Measurements from ENCODE around the gene LHFPL2. TPM values are rescaled to one million over a fixed set of nuclear protein-coding genes. Genes with fewer than 3 reads are reported as not detected.
A peak's percentile ranks its signal among the peaks of the same experiment; 100 is the strongest.

Gene LHFPL2
- total RNA-seq, 2 donors from 2014 or later = 13.7 to 40.4 TPM

GRCh38 chr5:78629624-78630023 is 18.9 kb downstream of the LHFPL2 start:
- intact Hi-C loops (cut with DNase I) = loop anchor here (5.0 kb wide), 1 partner anchor 37 kb away; no protein-coding TSS in a partner anchor
- Histone ChIP-seq H3K27me3 (replicated peaks; ENCODE audit: insufficient read depth) (no peaks in the 10 kb centered on the region), H3K27ac (no peak overlapping the region), H3K36me3 (no peaks in the 10 kb centered on the region), H3K4me3 (no peak overlapping the region), H3K4me1 (replicated peaks) (no peaks in the 10 kb centered on the region), H3K9me3 (no peaks in the 10 kb centered on the region)
- no peak for DNase-seq (ENCODE audit: low spot score)
- no peak for TF ChIP-seq POLR2AphosphoS5 (IDR thresholded peaks at IDR 0.05)
- TF ChIP-seq, protein P1, sequence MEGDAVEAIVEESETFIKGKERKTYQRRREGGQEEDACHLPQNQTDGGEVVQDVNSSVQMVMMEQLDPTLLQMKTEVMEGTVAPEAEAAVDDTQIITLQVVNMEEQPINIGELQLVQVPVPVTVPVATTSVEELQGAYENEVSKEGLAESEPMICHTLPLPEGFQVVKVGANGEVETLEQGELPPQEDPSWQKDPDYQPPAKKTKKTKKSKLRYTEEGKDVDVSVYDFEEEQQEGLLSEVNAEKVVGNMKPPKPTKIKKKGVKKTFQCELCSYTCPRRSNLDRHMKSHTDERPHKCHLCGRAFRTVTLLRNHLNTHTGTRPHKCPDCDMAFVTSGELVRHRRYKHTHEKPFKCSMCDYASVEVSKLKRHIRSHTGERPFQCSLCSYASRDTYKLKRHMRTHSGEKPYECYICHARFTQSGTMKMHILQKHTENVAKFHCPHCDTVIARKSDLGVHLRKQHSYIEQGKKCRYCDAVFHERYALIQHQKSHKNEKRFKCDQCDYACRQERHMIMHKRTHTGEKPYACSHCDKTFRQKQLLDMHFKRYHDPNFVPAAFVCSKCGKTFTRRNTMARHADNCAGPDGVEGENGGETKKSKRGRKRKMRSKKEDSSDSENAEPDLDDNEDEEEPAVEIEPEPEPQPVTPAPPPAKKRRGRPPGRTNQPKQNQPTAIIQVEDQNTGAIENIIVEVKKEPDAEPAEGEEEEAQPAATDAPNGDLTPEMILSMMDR (IDR thresholded peaks at IDR 0.05) = no peak
- no peak for TF ChIP-seq POLR2A (IDR thresholded peaks at IDR 0.05)
- 57% methylated on average over 3 of the region's 3 CpGs for WGBS

- intact Hi-C loops (cut with DNase I) = loop anchor here (5.0 kb wide), 1 partner anchor 36 kb away; no protein-coding TSS in a partner anchor
- no peaks in the 10 kb centered on the region for H3K4me1 ChIP-seq (replicated peaks)
- 61% methylated on average over 5 of the region's 5 CpGs for WGBS
- H3K9me3 ChIP-seq = no peaks in the 10 kb centered on the region
- H3K36me3 ChIP-seq = no peaks in the 10 kb centered on the region
- peak overlapping the region; percentile 2 to 26 for H3K27ac ChIP-seq
- TF ChIP-seq, protein P1 (IDR thresholded peaks at IDR 0.05) = no peak
- TF ChIP-seq POLR2AphosphoS5 (IDR thresholded peaks at IDR 0.05) = no peak
- TF ChIP-seq POLR2A (IDR thresholded peaks at IDR 0.05) = no peak
- DNase-seq (ENCODE audit: low spot score) = no peak
- H3K4me3 ChIP-seq = no peak overlapping the region
- H3K27me3 ChIP-seq (replicated peaks; ENCODE audit: insufficient read depth) = no peaks in the 10 kb centered on the region
Measured at GRCh38 chr5:78628270-78628992, 20.1 kb downstream of the LHFPL2 start.

GRCh38 chr5:78627766-78628165 is 20.8 kb downstream of the LHFPL2 start:
- TF ChIP-seq, protein P1 (IDR thresholded peaks at IDR 0.05) = no peak
- TF ChIP-seq POLR2AphosphoS5 (IDR thresholded peaks at IDR 0.05) = no peak
- no peak for TF ChIP-seq POLR2A (IDR thresholded peaks at IDR 0.05)
- Histone ChIP-seq H3K9me3 (no peaks in the 10 kb centered on the region), H3K4me3 (no peak overlapping the region), H3K4me1 (replicated peaks) (no peaks in the 10 kb centered on the region), H3K36me3 (no peaks in the 10 kb centered on the region), H3K27ac (peak overlapping the region; percentile 2 to 26), H3K27me3 (replicated peaks; ENCODE audit: insufficient read depth) (no peaks in the 10 kb centered on the region)
- no peak for DNase-seq (ENCODE audit: low spot score)
- WGBS = 63% methylated on average over 6 of the region's 6 CpGs
- intact Hi-C loops (cut with DNase I) = loop anchor here (5.0 kb wide), 1 partner anchor 35 kb away; no protein-coding TSS in a partner anchor

DNA sequence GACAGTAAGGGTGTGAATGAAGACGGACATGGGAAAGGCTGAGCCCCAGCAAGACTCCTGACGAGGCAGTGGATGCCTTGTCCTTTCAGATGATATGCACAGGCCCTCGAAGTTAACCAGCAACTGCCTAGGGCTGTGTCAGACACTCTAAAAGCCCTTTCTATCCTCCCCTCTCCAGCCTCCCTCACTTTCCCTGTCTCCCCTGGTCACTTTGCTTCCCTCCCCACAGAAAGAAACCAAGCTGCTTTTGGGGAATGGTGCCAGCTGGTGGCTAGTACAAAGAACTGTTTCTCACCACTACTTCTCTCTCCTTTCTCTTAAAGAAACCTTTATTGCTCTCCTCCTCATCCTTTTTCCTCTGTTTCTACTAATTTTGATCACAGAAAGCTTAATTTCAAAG is 21.4 kb downstream of the LHFPL2 start:
- H3K4me3 ChIP-seq = no peak overlapping the region
- H3K4me1 ChIP-seq (replicated peaks) = no peaks in the 10 kb centered on the region
- peak overlapping the region in 1 of 2 donors; percentile 26 for H3K27ac ChIP-seq
- no peak for DNase-seq (ENCODE audit: low spot score)
- no peaks in the 10 kb centered on the region for H3K36me3 ChIP-seq
- H3K27me3 ChIP-seq (replicated peaks; ENCODE audit: insufficient read depth) = no peaks in the 10 kb centered on the region
- 66% methylated on average over 3 of the region's 3 CpGs for WGBS
- no peaks in the 10 kb centered on the region for H3K9me3 ChIP-seq
- intact Hi-C loops (cut with DNase I) = loop anchor here (5.0 kb wide), 1 partner anchor 35 kb away; no protein-coding TSS in a partner anchor
- TF ChIP-seq POLR2A (IDR thresholded peaks at IDR 0.05) (no peak), POLR2AphosphoS5 (IDR thresholded peaks at IDR 0.05) (no peak)
- TF ChIP-seq, protein P1 (IDR thresholded peaks at IDR 0.05) = peak in 1 of 4 experiments; percentile 27

All from prostate gland (tissue), 2 donors.